NCI-H1092 (cell line): ENCODE measurements around the gene CSTPP1.
A peak's percentile ranks its signal among the peaks of the same experiment; 100 is the strongest.
"Not testable (repeated sequence)": the region's sequence is repeated elsewhere in the genome, so short reads cannot be mapped to it uniquely, and the experiment has no call there.

ENCODE experiments used
- DNase-seq: peaks from one replicate; lab custom pipeline; 2025; lab: John Stamatoyannopoulos, UW

The CSTPP1 gene

DNA sequence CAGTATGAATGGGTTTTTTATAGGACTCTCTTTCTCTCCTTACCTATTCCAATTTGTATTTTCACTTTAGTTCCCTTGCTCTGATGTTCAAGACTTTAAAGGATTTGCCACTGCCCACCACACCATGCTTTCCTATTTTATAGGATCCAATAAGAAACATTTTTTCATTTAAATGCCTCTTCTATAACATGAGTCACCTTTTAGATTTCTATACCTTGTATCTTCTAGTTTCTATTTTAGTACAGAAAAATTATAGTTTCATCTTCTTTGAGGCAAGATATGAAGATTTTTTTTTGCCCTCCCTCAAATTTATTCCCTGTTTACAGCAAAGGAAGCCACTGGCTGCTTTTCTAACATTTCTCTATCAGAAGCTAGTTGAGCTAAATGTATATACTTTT, 163.4 kb downstream of the CSTPP1 start:
- no peak for DNase-seq

DNA sequence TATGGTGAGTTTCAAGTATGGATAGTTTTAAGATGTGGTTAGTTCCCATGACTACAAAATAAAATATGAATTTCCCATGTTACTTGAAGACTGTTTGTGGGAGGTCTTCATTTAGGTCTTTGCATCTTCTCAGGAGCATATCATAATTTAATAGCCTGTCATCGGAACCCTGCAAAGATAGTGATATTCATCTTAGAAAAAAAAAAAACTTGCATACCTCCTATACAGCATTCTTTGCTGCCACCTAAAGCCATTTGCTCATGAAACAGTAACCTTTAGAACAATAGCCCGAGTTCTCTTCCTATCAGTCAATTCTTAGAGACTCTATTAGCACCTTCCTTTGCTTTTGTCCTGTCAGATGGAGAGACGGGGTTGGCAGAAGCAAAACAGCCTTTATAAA, 164.8 kb downstream of the CSTPP1 start:
- no peak for DNase-seq

GRCh38 chr11:47104261-47104950, 167.8 kb downstream of the CSTPP1 start:
- DNase-seq: no peak

GRCh38 chr11:47105541-47105940, 169.0 kb downstream of the CSTPP1 start:
- DNase-seq: no peak

DNA sequence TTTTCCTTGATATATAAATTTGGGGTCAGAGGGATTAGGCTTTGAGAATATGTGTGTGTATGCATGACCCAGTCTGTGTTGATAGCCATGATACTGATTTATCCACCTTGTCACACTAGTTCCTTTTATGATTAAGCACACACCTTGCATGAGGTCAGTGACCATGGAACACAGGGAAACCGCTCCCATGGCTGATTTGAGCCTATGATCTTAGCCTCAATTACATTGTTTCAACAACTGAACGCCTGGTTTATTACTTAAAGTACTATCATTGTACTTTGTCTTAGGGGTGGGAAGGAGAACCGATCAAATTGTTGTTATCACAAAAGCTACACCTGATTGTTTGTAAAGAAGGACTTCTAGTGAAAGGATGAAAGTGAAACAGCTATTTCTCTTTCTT, 169.4 kb downstream of the CSTPP1 start:
- DNase-seq: no peak

- DNase-seq: peak; percentile 37
These were observed 170.3 kb downstream of the CSTPP1 start for GRCh38 chr11:47106798-47107411.

DNA sequence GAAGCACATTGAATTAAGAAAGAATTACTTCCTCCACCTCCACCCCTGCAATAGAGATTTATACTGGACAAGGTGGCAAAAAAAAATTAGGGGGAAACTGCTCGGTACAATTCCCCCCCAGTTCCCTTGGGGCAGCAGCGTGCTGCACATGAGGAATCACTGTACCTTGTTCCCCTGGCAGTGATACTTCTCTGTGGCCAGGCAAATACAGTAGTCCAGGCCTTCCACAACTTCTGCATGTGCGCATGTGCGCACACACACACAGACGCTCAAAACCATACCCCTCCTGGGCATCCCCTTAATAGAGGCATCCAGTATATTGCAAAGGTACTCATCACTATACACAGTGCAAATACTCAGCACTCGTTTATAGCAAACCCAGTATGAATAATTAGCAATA, 171.2 kb downstream of the CSTPP1 start:
- DNase-seq: no peak

GRCh38 chr11:47108214-47108613, 171.7 kb downstream of the CSTPP1 start:
- no peak for DNase-seq

GRCh38 chr11:47109051-47109726, 172.6 kb downstream of the CSTPP1 start:
- no peak for DNase-seq

GRCh38 chr11:47109727-47110246, 173.2 kb downstream of the CSTPP1 start:
- no peak for DNase-seq

DNA sequence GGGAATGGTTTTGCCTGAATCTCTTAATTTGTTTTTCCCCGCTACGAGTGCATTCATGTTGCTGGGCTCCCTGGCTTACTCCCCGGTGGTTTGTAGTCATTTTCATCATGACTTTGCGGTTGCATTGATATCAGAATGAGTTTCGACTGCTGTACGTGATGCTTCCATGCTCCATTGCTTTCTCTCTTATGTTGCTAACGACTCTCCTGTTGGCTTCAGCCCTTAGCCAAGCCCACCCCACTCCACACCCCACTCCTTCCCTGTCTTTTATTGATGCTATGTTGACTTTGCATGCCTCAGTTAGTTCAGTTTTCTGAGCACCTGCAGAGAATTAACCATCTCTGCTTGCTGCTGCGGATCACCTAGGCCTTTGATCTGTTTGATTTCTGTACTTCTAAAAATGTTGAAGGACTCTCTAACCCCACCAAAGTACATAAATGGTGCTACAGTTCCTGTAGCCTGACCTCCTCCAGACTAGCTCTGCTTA, 174.8 kb downstream of the CSTPP1 start:
- peak; percentile 96 for DNase-seq

DNA sequence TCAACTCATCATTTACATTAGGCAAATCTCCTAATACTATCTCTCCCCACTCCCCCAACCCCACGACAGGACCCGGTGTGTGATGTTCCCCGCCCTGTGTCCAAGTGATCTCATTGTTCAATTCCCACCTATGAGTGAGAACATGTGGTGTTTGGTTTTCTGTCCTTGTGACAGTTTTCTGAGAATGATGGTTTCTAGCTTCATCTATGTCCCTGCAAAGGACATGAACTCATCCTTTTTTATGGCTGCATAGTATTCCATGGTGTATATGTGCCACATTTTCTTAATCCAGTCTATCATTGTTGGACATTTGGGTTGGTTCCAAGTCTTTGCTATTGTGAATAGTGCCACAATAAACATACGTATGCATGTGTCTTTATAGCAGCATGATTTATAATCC, 176.4 kb downstream of the CSTPP1 start:
- not testable (repeated sequence) for DNase-seq

- peak; percentile 34 for DNase-seq
These were observed 182.6 kb downstream of the CSTPP1 start for GRCh38 chr11:47118958-47119688.

- no peak for DNase-seq
These were observed 184.5 kb downstream of the CSTPP1 start for GRCh38 chr11:47121056-47121455.

GRCh38 chr11:47121731-47122130, 185.2 kb downstream of the CSTPP1 start:
- no peak for DNase-seq

GRCh38 chr11:47123094-47123493, 186.5 kb downstream of the CSTPP1 start:
- DNase-seq: no peak

GRCh38 chr11:47124675-47125074, 188.1 kb downstream of the CSTPP1 start:
- DNase-seq: no peak

GRCh38 chr11:47125083-47125482, 188.5 kb downstream of the CSTPP1 start:
- no peak for DNase-seq

GRCh38 chr11:47127213-47127612, 190.7 kb downstream of the CSTPP1 start:
- no peak for DNase-seq

DNA sequence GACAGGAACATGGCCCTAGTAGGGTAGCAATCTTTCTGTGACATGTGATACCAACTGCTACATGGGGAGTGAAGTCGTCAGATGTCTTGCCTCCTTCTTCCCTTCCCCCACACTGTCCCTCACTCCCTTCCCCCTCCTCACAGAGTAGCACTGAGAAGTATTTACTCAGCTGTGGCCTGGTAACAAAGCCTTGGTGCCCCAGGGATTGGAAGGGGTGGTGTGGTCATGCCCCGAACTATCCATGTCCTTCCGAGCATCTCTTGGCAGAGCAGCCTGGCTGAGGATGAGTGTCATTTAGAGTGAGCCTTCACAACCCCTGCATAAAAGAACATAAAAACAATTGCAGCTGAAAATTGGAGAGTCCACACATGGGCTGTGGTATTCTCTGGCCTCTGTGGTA, 194.0 kb downstream of the CSTPP1 start:
- peak; percentile 82 for DNase-seq

DNA sequence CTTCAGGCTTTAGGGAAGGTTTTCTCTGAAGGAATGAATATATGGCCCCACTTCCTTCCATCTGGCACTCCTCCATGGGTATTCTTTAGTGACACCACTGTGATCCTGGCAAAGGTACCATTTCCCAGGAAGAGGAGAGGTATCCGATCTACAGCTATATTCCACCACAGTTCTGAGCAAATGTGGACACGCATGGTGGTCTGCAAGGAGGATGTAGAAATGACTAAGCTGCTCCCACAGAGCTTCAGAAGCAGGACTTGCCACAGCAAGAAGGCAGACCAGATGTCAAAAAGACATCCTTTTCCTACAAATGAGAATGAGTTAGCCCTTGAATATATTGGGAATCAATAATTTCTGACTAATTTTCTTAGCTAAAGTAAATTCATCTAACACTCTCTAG, 194.6 kb downstream of the CSTPP1 start:
- DNase-seq: no peak

GRCh38 chr11:47132490-47132889, 195.9 kb downstream of the CSTPP1 start:
- no peak for DNase-seq
